Endothelial cell (in vitro differentiated cells): ENCODE measurements around the gene LARP1. TPM values are rescaled to one million over a fixed set of nuclear protein-coding genes. Genes with fewer than 3 reads are reported as not detected.

Source experiments
- DNase-seq: peaks from one replicate; pipeline ENCODE4 v3.0.0; 2021; ENCODE audit warnings: low spot score
- H3K27ac Mint-ChIP-seq: one replicate; pipeline ENCODE4 v1.8.0; 2021; ENCODE audit warnings: mixed read lengths, inconsistent platforms; ENCODE audit not compliant: unreplicated experiment
- H3K27me3 Mint-ChIP-seq: one replicate; pipeline ENCODE4 v1.8.0; 2021; ENCODE audit warnings: mild to moderate bottlenecking, moderate library complexity, mixed read lengths, inconsistent platforms; ENCODE audit not compliant: unreplicated experiment
- H3K36me3 Mint-ChIP-seq: one replicate; pipeline ENCODE4 v1.8.0; 2021; ENCODE audit warnings: mild to moderate bottlenecking, low read depth, mixed read lengths, inconsistent platforms; ENCODE audit not compliant: unreplicated experiment
- H3K4me1 Mint-ChIP-seq: one replicate; pipeline ENCODE4 v1.8.0; 2021; ENCODE audit warnings: mild to moderate bottlenecking, mixed read lengths, inconsistent platforms; ENCODE audit not compliant: unreplicated experiment
- H3K4me3 Mint-ChIP-seq: one replicate; pipeline ENCODE4 v1.8.0; 2021; ENCODE audit warnings: mild to moderate bottlenecking, mixed read lengths, inconsistent platforms; ENCODE audit not compliant: unreplicated experiment
- H3K9me3 Mint-ChIP-seq: one replicate; pipeline ENCODE4 v1.8.0; 2021; ENCODE audit warnings: mixed read lengths, inconsistent platforms; ENCODE audit not compliant: unreplicated experiment
- total RNA-seq: library from RNA; stranded (reverse); fragmentation: NEBNext Ultra II Directional; extraction: Animal tissue kit (Norgen Biotek cat#: 25700); gene quantifications from one replicate; pipeline ENCODE4 v1.2.1, GENCODE V29; 2021; ENCODE audit not compliant: unreplicated experiment
- TF ChIP-seq, protein P1 (sequence below): fragments of 200-600 bp; sonication (generic); IDR thresholded peaks from one replicate; pipeline ENCODE4 v1.5.0; 2021; ENCODE audit warnings: antibody characterized with exemption; ENCODE audit not compliant: unreplicated experiment

The LARP1 gene
- total RNA-seq, 1 donor from 2014 or later, result 198 TPM

DNA sequence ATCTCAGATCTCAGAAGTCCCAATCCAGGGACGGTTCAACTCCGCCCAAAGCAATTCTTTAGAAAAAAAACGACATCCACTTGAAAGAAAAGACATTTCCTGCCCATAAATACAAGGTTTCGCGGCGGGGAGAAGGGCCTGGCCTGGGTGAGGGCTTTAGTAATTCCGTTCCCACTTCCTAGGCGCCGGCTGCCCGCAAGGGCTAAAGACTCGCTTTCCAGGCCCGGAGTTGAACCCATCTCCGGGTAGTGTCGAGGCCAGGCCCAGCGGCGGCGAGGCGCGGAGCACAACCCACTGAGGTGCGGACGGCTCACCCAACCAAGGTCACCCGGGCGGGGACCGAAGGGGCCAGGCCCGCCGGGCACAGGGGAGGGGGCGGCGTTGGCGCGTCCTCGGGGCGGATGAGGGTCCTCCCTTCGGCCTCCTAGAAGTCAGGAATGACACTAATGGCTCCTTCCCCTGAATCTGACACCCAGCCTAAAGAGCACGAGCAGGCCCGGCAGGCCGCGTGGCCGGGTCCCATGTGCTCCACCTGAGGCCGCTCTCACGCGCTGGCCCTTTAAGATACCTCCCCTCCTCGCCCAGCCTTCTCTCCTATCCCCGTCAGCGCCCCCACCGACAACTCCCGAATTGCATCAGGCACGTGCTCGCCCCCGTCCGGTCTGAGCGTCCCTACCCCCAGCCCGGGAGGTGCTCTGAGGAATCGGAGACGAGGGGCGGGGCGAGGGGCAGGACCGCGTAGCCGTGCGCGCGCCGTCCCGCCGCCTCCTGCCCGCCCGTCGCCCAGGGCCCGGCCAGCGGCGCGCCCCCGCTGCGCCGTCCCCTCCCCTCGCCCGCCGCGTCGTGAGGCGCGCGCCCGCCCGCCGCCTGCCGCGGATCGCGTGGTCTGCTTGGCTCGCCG lies 467 bp upstream of the LARP1 start:
- H3K27ac Mint-ChIP-seq, result peak overlapping the region; percentile 91
- peaks cover 4% of the 10 kb centered on the region for H3K36me3 Mint-ChIP-seq
- peak overlapping the region; percentile 91 for H3K4me3 Mint-ChIP-seq
- TF ChIP-seq, protein P1, sequence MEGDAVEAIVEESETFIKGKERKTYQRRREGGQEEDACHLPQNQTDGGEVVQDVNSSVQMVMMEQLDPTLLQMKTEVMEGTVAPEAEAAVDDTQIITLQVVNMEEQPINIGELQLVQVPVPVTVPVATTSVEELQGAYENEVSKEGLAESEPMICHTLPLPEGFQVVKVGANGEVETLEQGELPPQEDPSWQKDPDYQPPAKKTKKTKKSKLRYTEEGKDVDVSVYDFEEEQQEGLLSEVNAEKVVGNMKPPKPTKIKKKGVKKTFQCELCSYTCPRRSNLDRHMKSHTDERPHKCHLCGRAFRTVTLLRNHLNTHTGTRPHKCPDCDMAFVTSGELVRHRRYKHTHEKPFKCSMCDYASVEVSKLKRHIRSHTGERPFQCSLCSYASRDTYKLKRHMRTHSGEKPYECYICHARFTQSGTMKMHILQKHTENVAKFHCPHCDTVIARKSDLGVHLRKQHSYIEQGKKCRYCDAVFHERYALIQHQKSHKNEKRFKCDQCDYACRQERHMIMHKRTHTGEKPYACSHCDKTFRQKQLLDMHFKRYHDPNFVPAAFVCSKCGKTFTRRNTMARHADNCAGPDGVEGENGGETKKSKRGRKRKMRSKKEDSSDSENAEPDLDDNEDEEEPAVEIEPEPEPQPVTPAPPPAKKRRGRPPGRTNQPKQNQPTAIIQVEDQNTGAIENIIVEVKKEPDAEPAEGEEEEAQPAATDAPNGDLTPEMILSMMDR, result no peak
- peaks cover 14% of the 10 kb centered on the region for H3K27me3 Mint-ChIP-seq
- DNase-seq, result peak; percentile 100
- H3K9me3 Mint-ChIP-seq, result no peaks in the 10 kb centered on the region
- peaks cover 32% of the 10 kb centered on the region for H3K4me1 Mint-ChIP-seq

DNA sequence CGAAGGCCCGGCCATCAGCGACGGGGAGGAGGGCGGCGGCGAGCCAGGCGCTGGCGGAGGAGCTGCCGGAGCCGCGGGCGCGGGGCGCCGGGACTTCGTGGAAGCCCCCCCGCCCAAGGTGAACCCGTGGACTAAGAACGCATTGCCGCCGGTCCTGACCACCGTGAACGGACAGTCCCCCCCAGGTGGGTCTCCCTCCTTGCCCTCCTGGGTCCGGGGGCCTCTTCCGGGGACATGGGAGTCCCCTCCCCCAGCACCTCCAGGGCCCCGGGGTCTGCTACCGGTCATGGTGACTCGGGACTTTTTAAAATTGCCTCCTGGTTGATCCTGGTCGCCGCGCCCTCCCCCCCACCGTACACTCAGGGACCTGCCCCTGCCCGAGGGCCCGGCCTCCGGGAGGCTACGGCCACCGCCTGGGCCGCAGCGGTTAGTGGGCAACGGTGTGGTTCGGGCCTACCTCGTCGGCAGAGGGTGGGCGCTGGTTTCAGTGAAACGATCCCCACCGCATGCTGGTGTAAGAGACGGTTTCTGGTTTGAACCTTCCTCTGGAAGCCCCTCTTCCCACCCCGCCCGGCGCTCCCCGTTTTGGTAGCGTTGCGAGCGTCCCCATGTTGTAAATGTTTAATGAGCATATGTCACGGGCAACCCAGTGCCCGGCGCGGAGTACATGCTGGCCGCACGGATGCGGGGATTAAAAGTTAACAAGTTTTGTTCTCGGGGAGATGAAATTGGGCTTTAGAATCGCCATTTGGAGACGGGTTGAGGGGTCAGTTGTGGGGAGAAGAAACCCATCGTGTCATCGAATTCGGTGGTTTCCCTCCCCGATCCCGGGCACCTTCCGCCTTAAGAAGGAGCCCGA lies 1.1 kb downstream of the LARP1 start:
- peak; percentile 56 for DNase-seq
- H3K4me1 Mint-ChIP-seq, result peaks cover 35% of the 10 kb centered on the region
- H3K36me3 Mint-ChIP-seq, result peaks cover 4% of the 10 kb centered on the region
- H3K27me3 Mint-ChIP-seq, result peaks cover 14% of the 10 kb centered on the region
- H3K4me3 Mint-ChIP-seq, result peak overlapping the region; percentile 98
- peak overlapping the region; percentile 79 for H3K27ac Mint-ChIP-seq
- no peaks in the 10 kb centered on the region for H3K9me3 Mint-ChIP-seq
- TF ChIP-seq, protein P1, result no peak

- Mint-ChIP-seq H3K4me3 (peak overlapping the region; percentile 98), H3K27me3 (peaks cover 14% of the 10 kb centered on the region), H3K4me1 (peaks cover 35% of the 10 kb centered on the region), H3K36me3 (peaks cover 4% of the 10 kb centered on the region), H3K27ac (peak overlapping the region; percentile 79), H3K9me3 (no peaks in the 10 kb centered on the region)
- TF ChIP-seq, protein P1, result no peak
- DNase-seq, result peak; percentile 36
These were observed 2.0 kb downstream of the LARP1 start for GRCh38 chr5:154756868-154757813.

DNA sequence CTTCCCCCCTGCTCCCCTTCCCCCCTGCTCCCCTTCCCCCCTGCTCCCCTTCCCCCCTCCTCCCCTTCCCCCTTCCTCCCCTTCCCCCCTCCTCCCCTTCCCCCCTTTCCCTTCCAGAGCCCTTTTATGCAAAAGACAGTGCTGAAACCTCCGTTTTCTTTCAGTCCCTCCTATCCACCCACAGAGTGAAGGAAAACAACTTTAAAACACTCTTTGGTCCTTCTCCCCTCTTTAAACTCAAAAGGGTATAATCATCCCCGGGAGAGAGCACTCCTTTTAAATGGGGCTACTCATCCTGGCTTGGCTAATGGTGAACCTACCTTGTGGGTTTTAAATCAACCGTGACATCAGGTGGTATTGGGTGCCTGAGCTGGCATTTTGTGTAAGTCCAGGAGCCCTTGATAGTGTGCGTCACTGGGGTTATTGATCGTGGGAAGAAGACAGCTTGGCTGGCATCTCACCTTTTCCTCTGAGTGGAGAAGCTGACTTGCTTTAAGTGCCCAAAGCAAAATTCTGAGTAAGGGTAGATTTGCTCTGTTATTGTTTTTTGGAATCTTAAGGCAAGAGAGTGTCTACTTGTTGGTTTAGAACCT lies 2.7 kb downstream of the LARP1 start:
- Mint-ChIP-seq H3K4me1 (peaks cover 35% of the 10 kb centered on the region), H3K9me3 (no peaks in the 10 kb centered on the region), H3K36me3 (peaks cover 4% of the 10 kb centered on the region), H3K27me3 (peaks cover 14% of the 10 kb centered on the region), H3K27ac (peak overlapping the region; percentile 24), H3K4me3 (peak overlapping the region; percentile 91)
- TF ChIP-seq, protein P1, result no peak
- DNase-seq, result no peak
